CD4-positive, alpha-beta T cell (primary cell): ENCODE measurements around the gene CMTM1. TPM values are rescaled to one million over a fixed set of nuclear protein-coding genes. Genes with fewer than 3 reads are reported as not detected.
A peak's percentile ranks its signal among the peaks of the same experiment; 100 is the strongest.

Experiments
- ATAC-seq: fragments of 200-7000 bp; cut with Tn5 transposase; one replicate; pipeline ENCODE4 v1.10.0; 2022; ENCODE audit warnings: mild to moderate bottlenecking; ENCODE audit not compliant: poor library complexity
- CTCF ChIA-PET: fragments of 350-600 bp; sonication (Branson Sonifier 250); formaldehyde crosslinking; loops from one replicate; lab custom pipeline; 2021; ENCODE audit warnings: antibody characterized with exemption, inconsistent platforms; lab: Charles Lee
- POLR2A ChIA-PET: fragments of 350-600 bp; sonication (Branson Sonifier 250); formaldehyde crosslinking; loops from one replicate; lab custom pipeline; 2021; ENCODE audit warnings: antibody characterized with exemption, inconsistent platforms; lab: Charles Lee
- DNase-seq, 14 experiments: peaks; one replicate each; pipeline ENCODE4 v3.0.0-alpha.2; 2013 to 2020; ENCODE audit warnings: mixed read lengths in 2 of 14
- H3K27ac ChIP-seq, 2 donors: one replicate each; pipeline versions ENCODE4 v1.5.1 to v1.7.0; 2013; ENCODE audit warnings: low read length in 2 of 2, low read depth in 1 of 2, mild to moderate bottlenecking in 1 of 2
- H3K27me3 ChIP-seq, 2 experiments: 1 replicate in 1 of 2; 2 replicates in 1 of 2; pipeline versions ENCODE4 v1.6.1 to v1.7.0; 2013; ENCODE audit warnings: low read length in 2 of 2, control low read depth in 1 of 2, mild to moderate bottlenecking in 1 of 2, moderate library complexity in 1 of 2; ENCODE audit not compliant: insufficient read depth in 2 of 2, control insufficient read depth in 1 of 2
- H3K36me3 ChIP-seq: one replicate; pipeline ENCODE4 v1.6.1; 2013; ENCODE audit warnings: low read length, control low read depth; ENCODE audit not compliant: insufficient read depth
- H3K4me1 ChIP-seq: one replicate; pipeline ENCODE4 v1.6.1; 2013; ENCODE audit warnings: low read length, control low read depth; ENCODE audit not compliant: insufficient read depth
- H3K4me3 ChIP-seq: one replicate; pipeline ENCODE4 v1.5.1; 2013; ENCODE audit warnings: mild to moderate bottlenecking, low read length, moderate library complexity
- H3K9me3 ChIP-seq, 2 experiments: 1 replicate in 1 of 2; 2 replicates in 1 of 2; pipeline versions ENCODE4 v1.6.1 to v1.7.0; 2013; ENCODE audit warnings: low read length in 2 of 2, mild to moderate bottlenecking in 2 of 2, control low read depth in 1 of 2, moderate library complexity in 1 of 2; ENCODE audit not compliant: control insufficient read depth in 1 of 2, insufficient read depth in 1 of 2
- H3K27ac Mint-ChIP-seq: one replicate; pipeline ENCODE4 v1.8.0; 2020; ENCODE audit warnings: mixed read lengths
- H3K27me3 Mint-ChIP-seq: one replicate; pipeline ENCODE4 v1.8.0; 2021; ENCODE audit warnings: mixed read lengths
- H3K36me3 Mint-ChIP-seq: one replicate; pipeline ENCODE4 v1.8.0; 2021; ENCODE audit warnings: low read depth, mixed read lengths
- H3K4me1 Mint-ChIP-seq: one replicate; pipeline ENCODE4 v1.8.0; 2021; ENCODE audit warnings: low read depth, mixed read lengths
- H3K4me3 Mint-ChIP-seq: one replicate; pipeline ENCODE4 v1.8.0; 2020; ENCODE audit warnings: mild to moderate bottlenecking, mixed read lengths
- H3K9me3 Mint-ChIP-seq: one replicate; pipeline ENCODE4 v1.8.0; 2020; ENCODE audit warnings: mixed read lengths
- intact Hi-C, 2 experiments: fragments of 100-400 bp; cut with DNase I in 1 of 2; cut with micrococcal nuclease in 1 of 2; formaldehyde crosslinking; loops; one replicate each; pipeline versions ENCODE4 v1.15.1 to v1.9.0; 2023 to 2025; cut with DNase I, micrococcal nuclease
- total RNA-seq, 174 experiments: library from RNA in 2 of 174; stranded (reverse) in 2 of 174; gene quantifications; one replicate each; pipeline ENCODE4 v1.2.3 and lab custom pipeline; 2021 to 2026
- TF ChIP-seq, protein P1 (sequence below): fragments of 200-600 bp; IDR thresholded peaks from one replicate; pipeline ENCODE4 v1.8.0; 2022; ENCODE audit warnings: antibody characterized with exemption, mild to moderate bottlenecking

The CMTM1 gene
- total RNA-seq, 2 experiments from 2014 or later: 0.66 to 1.1 TPM

DNA sequence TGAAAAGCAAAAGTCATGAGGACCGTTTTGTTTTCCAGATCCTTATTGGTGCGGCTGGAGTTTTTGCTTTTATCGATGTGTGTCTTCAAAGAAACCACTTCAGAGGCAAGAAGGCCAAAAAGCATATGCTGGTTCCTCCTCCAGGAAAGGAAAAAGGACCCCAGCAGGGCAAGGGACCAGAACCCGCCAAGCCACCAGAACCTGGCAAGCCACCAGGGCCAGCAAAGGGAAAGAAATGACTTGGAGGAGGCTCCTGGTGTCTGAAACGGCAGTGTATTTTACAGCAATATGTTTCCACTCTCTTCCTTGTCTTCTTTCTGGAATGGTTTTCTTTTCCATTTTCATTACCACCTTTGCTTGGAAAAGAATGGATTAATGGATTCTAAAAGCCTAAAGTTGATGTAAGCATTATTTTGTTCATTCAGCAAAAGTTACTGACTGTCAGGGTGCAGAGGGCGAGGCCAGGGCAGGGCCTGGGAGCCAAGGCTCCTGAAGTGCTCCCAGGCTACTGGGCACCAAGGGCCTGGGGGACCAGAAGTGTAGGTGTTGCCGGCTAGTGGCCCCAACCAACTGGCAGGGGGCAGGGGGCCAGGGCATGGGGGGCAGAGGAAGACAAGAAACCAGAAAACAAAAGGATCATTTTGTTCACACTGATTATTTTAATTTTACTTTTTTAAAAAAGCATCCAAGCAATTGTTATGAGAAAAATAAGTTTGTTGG lies 21.8 kb downstream of the CMTM1 start:
- Histone ChIP-seq H3K9me3 (no peaks in the 10 kb centered on the region), H3K4me1 (peaks cover 26% of the 10 kb centered on the region), H3K4me3 (no peak overlapping the region), H3K27ac (no peak overlapping the region), H3K27me3 (no peaks in the 10 kb centered on the region), H3K36me3 (no peaks in the 10 kb centered on the region)
- TF ChIP-seq, protein P1, sequence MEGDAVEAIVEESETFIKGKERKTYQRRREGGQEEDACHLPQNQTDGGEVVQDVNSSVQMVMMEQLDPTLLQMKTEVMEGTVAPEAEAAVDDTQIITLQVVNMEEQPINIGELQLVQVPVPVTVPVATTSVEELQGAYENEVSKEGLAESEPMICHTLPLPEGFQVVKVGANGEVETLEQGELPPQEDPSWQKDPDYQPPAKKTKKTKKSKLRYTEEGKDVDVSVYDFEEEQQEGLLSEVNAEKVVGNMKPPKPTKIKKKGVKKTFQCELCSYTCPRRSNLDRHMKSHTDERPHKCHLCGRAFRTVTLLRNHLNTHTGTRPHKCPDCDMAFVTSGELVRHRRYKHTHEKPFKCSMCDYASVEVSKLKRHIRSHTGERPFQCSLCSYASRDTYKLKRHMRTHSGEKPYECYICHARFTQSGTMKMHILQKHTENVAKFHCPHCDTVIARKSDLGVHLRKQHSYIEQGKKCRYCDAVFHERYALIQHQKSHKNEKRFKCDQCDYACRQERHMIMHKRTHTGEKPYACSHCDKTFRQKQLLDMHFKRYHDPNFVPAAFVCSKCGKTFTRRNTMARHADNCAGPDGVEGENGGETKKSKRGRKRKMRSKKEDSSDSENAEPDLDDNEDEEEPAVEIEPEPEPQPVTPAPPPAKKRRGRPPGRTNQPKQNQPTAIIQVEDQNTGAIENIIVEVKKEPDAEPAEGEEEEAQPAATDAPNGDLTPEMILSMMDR: no peak
- Mint-ChIP-seq H3K36me3 (no peaks in the 10 kb centered on the region), H3K27ac (peak overlapping the region; percentile 55), H3K9me3 (no peaks in the 10 kb centered on the region), H3K4me3 (peak overlapping the region; percentile 79), H3K27me3 (no peaks in the 10 kb centered on the region), H3K4me1 (peaks cover 33% of the 10 kb centered on the region)
- ATAC-seq (no peak), DNase-seq (no peak)
- CTCF ChIA-PET: interaction anchor here (1.9 kb wide), 1 partner anchor 181 kb away, joined by 14 read pairs; no protein-coding TSS in a partner anchor
- intact Hi-C loops: loop anchor here (2.0 to 5.0 kb wide), 4 partner anchors 25 to 181 kb away; partner anchors contain the start of genes CKLF (in 1 of the 2) and TK2 (in 1 of the 2)
- POLR2A ChIA-PET: no interaction called here

DNA sequence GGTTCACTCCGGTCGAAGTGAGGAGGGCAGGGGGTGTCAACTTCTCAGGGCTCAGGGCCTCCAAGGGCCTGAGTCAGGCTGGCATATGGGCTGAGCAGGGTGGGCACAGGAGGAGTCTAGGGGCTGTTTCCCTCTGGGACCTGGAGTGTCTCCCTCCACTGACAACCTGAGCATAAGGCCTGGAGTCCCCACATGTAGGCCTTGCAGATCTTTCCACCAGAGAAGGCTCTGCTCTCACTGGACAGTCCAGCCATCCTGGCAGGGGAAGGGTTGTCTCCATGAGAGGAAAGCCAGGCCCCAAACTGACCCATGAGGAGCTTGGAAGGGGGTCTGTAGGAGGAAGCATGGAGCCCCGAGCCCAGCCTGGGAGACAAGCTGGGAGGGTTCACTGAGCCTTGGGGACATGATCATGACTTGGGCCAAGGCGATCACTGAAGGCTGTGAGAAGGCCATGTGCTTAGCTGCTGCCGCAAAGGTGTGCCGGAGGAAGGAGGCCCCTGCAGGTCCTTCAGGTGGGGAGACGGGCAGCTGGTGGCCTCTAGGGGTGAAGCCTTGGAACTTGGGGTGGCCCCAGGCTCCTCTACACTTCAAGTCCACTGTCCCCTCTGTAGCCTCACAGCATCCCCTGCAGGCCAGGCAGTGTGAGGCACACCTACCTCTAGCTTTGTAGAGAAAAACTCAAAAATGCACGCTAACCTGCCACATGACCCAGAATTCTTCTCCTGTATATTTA lies 22.9 kb downstream of the CMTM1 start:
- peak; percentile 45 to 87 (median 63) for DNase-seq
- Histone ChIP-seq H3K27ac (no peak overlapping the region), H3K4me1 (peaks cover 26% of the 10 kb centered on the region), H3K27me3 (no peaks in the 10 kb centered on the region), H3K4me3 (no peak overlapping the region), H3K9me3 (no peaks in the 10 kb centered on the region), H3K36me3 (no peaks in the 10 kb centered on the region)
- Mint-ChIP-seq H3K4me1 (peaks cover 33% of the 10 kb centered on the region), H3K27ac (peak overlapping the region; percentile 52), H3K9me3 (no peaks in the 10 kb centered on the region), H3K4me3 (peak overlapping the region; percentile 79), H3K36me3 (no peaks in the 10 kb centered on the region), H3K27me3 (no peaks in the 10 kb centered on the region)
- POLR2A ChIA-PET: interaction anchor here (0.6 to 2.7 kb wide), 13 partner anchors 9 to 183 kb away, joined by 3 to 40 read pairs (median 4); partner anchors contain the start of genes CKLF, CMTM2 and CMTM3
- intact Hi-C loops: loop anchor here (1.0 to 5.0 kb wide), 9 partner anchors 15 to 182 kb away; partner anchors contain the start of genes CKLF (in 1 of the 2), CMTM3 (in 1 of the 2) and TK2 (in 1 of the 2)
- CTCF ChIA-PET: interaction anchor here (0.5 to 2.2 kb wide), 26 partner anchors 9 to 184 kb away, joined by 3 to 27 read pairs (median 7); partner anchors contain the start of genes CKLF, CMTM2 and CMTM3
- TF ChIP-seq, protein P1: peak; percentile 74
- peak; percentile 93 for ATAC-seq

DNA sequence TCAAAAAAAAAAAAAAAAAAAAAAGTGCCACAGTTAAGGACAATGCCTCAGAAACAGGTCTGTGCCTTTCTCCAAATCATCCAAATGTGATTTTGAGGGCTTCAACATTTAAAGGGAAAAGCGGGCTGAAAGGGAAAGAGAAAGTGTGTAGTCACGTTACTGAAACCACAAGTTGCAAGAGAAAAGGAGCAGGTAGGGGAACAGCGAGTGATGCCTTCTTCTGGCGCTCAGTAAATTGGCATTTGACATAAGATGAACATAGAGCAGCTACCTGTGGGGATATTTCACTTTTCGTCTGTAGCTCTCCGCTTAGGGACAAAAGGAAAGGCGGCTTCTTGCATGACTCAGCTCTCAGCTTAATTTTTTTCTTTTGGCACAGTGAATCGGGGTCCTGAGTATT lies 24.1 kb downstream of the CMTM1 start:
- Histone ChIP-seq H3K36me3 (no peaks in the 10 kb centered on the region), H3K4me3 (peak overlapping the region; percentile 53), H3K27ac (no peak overlapping the region), H3K27me3 (no peaks in the 10 kb centered on the region), H3K4me1 (peaks cover 26% of the 10 kb centered on the region), H3K9me3 (no peaks in the 10 kb centered on the region)
- ATAC-seq (peak; percentile 55), DNase-seq (peak in 4 of 14 experiments; percentile 46 to 79 (median 72))
- H3K4me3 Mint-ChIP-seq: peak overlapping the region; percentile 86
- ChIA-PET CTCF (interaction anchor here (0.8 to 2.2 kb wide), 9 partner anchors 10 to 68 kb away, joined by 3 to 27 read pairs (median 8); partner anchors contain the start of genes CMTM2 and CMTM3), POLR2A (interaction anchor here (0.5 to 2.7 kb wide), 10 partner anchors 9 to 184 kb away, joined by 3 to 40 read pairs (median 6); partner anchors contain the start of genes CKLF, CMTM2 and CMTM3)
- intact Hi-C loops: loop anchor here in 1 of 2 experiments (2.0 kb wide), 1 partner anchor 14 kb away; the partner anchor contains the start of gene CMTM3
- no peaks in the 10 kb centered on the region for H3K9me3 Mint-ChIP-seq
- H3K4me1 Mint-ChIP-seq: peaks cover 36% of the 10 kb centered on the region
- no peaks in the 10 kb centered on the region for H3K36me3 Mint-ChIP-seq
- H3K27ac Mint-ChIP-seq: peak overlapping the region; percentile 52
- TF ChIP-seq, protein P1: no peak
- H3K27me3 Mint-ChIP-seq: no peaks in the 10 kb centered on the region
